OCI-M2 (cell line): Measurements from ENCODE around the gene TNXB.
A peak's percentile ranks its signal among the peaks of the same experiment; 100 is the strongest.
"Not testable (repeated sequence)": the region's sequence is repeated elsewhere in the genome, so short reads cannot be mapped to it uniquely, and the experiment has no call there.

Source experiments
- DNase-seq: peaks from one replicate; lab custom pipeline; 2025; ENCODE audit not compliant: unreplicated experiment; lab: John Stamatoyannopoulos, UW

The TNXB gene

GRCh38 chr6:32068867-32069266 lies 40.3 kb downstream of the TNXB start:
- no peak for DNase-seq

GRCh38 chr6:32068315-32068714 lies 40.8 kb downstream of the TNXB start:
- DNase-seq: not testable (repeated sequence)

DNA sequence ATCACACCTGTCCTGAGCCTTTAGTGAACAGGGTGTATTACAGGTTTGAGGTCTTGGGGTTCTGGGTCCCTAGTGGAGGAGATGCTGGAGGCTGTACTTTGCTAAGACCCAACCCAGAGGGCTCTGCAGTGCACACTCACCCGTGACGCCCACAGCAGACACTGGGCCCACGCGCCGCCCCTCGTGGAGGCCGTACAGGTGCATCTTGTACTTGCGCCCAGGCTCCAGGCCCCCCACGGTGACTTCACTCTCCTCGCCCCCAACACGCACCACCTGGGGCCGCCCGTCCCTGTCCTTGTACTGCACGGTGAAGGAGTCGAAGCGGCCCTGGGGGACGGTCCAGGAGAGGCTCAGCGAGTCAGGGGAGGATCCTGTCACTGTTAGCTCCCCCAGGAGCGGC lies 41.6 kb downstream of the TNXB start:
- DNase-seq: not testable (repeated sequence)

DNA sequence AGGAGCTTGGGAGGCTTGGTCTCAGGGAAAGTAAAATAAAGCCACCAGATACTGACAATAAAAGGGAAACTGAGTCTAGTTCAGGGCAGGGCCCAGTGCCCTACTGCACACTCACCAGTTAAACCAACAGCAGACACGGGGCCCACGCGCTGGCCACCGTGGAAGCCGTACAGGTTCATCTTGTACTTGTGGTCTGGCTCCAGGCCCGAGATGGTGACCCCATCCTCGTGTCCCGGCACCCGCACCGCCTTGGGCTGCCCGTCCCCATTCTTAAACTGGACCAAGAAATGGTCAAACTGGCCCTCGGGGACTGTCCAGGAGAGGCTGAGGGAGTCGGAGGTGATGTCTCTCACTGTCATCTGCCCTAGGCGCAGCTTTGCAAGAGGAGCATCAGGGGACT lies 44.4 kb downstream of the TNXB start:
- DNase-seq: no peak

DNA sequence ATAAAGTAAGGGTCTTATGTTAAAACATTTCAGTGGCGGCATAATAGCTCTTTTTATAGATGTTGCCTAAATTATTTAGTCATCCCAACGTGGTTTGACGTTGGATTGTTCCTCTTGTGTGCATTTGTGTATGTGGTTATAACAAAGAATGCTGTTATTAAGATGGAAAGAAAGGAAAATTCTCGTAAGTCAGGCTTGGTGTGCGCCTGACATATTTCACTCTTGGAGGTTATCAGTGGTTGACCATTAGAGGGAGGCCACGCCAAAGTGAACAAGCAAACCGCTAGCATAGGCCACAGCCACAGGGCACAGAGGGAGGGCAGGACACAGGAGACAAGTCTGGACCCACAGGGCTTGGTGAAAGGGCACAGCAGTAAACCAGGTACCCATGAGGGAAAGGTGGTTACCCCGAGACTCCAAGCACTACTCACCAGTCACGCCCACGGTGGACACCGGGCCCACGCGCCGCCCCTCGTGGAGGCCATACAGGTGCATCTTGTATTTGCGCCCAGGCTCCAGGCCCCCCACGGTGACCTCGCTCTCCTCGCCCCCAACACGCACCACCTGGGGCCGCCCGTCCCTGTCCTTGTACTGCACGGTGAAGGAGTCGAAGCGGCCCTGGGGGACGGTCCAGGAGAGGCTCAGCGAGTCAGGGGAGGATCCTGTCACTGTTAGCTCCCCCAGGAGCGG lies 48.0 kb downstream of the TNXB start:
- DNase-seq: no peak

DNA sequence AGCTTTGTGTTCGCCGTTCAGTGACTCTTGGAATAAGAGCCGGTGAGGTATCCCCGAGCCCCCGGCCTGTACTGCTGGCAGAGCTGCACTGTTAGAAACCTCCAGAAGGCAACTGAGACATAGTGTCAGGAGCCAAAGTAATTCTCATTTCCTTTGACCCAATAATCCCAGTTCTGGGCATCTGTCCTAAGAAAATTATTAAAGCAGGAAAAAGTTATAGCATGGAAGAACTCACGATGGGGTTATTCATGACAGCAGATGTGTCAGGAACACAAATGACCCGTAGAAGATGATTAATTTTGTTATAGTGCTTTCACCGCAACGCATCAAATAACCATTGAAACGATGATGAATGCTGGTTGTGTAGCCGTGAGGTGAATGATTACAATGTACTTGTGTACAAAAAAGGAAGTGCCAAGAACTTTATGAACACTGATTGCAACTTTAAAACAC lies 50.6 kb downstream of the TNXB start:
- DNase-seq: no peak

DNA sequence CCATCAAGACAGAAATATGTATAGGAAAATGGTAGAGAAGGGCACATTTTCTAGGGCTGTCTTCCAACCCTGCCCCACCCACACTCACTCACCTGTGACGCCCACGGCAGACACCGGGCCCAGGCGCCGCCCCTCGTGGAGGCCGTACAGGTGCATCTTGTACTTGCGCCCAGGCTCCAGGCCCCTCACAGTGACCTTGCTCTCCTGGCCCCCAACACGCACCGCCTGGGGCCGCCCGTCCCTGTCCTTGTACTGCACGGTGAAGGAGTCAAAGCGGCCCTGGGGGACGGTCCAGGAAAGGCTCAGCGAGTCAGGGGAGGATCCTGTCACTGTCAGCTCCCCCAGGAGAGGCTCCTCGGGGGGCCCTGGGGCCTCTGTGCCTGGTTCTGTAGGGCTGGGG lies 51.2 kb downstream of the TNXB start:
- no peak for DNase-seq

GRCh38 chr6:32056254-32056653 lies 52.9 kb downstream of the TNXB start:
- DNase-seq: no peak

GRCh38 chr6:32055756-32056155 lies 53.4 kb downstream of the TNXB start:
- not testable (repeated sequence) for DNase-seq

DNA sequence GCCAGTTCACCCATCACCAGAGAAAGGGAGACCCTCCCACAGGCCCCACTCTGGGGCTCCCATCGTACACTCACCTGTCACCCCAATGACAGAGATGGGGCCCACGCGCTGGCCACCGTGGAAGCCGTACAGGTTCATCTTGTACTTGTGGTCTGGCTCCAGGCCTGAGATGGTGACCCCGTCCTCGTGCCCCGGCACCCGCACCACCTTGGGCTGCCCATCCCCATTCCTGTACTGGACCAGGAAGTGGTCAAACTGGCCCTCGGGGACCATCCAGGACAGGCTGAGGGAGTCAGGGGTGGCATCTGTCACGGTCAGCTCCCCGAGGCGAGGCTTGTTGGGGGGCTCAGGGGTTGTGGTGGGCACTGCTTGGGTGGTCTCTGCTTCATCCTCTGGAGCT lies 55.8 kb downstream of the TNXB start:
- not testable (repeated sequence) for DNase-seq

- not testable (repeated sequence) for DNase-seq
These were observed 56.5 kb downstream of the TNXB start for GRCh38 chr6:32052626-32053025.

- DNase-seq: no peak
These were observed 58.6 kb downstream of the TNXB start for GRCh38 chr6:32050562-32050961.

GRCh38 chr6:32049736-32050135 lies 59.4 kb downstream of the TNXB start:
- DNase-seq: not testable (repeated sequence)

DNA sequence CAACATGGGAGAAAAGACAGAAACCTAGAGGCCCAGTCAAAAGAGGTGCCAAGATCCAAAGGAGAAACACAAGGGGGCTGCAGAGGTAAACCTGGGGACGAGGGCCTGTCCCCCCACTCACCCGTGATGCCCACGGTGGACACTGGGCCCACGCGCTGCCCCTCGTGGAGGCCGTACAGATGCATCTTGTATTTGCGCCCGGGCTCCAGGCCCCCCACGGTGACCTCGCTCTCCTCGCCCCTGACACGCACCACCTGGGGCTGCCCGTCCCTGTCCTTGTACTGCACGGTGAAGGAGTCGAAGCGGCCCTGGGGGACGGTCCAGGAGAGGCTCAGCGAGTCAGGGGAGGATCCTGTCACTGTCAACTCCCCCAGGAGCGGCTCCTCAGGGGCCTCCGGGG lies 60.0 kb downstream of the TNXB start:
- DNase-seq: not testable (repeated sequence)

DNA sequence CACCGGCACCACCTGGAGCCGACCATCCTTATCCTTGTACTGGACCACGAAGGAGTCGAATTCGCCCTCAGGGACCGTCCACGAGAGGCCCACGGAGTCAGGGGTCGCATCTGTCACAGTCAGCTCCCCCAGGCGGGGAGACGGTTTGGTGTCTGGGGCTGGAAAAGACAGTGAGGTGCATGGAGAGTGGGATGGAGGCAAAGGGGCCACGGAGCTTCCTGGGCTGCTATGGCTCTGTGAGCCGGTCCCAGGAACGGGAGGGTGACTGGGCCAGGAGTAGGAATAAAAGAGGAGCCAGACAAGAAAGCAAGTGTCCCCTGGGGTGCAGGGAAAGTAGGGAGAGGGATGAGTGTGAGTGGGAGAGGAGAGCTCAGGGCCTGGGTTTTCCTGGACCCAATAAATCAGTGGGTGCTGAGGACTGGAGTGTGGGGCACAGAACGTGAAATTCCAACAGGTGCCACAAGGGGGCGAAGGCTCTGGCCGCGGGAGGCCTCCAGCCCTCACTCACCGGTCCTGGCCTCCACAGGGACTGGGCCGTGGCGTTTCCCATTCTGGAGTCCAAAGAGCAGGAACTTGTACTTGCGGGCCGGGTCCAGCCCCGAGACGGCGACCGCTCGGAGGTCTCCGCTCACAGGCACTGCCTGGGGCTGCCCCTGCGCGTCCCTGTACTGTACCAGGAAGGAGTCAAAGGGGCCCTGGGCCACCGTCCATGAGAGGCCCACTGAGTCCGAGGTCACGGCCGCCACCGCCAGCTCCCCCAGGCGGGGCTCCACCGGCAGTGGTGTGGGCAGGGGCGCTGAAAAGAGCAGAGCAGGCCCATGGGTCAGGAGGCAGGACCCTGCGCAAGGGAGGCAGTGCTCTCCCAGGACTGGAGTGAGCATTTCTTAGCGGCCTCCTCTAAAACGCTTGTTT lies 61.0 kb downstream of the TNXB start:
- DNase-seq: peak; percentile 36

DNA sequence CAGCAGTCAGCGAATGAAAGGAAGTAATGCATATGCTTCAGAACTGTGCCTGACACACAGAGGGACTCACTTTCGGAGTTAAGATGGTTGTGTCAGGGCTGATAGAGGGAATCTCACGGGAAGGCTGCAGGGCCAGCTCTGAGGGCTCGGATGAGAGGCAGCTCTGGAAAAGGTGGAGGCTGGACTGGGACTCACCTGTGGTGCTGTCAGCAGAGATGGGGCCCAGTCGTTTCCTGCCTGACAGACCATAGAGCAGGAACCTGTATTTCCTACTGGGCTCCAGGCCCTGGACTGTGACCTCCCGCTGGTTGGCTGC lies 61.6 kb downstream of the TNXB start:
- DNase-seq: no peak

GRCh38 chr6:32047084-32047478 lies 62.1 kb downstream of the TNXB start:
- no peak for DNase-seq

GRCh38 chr6:32046450-32047083 lies 62.6 kb downstream of the TNXB start:
- no peak for DNase-seq

- no peak for DNase-seq
These were observed 63.2 kb downstream of the TNXB start for GRCh38 chr6:32045811-32046449.

GRCh38 chr6:32044916-32045315 lies 64.2 kb downstream of the TNXB start:
- DNase-seq: not testable (repeated sequence)
